Measurements from ENCODE around the gene SLC39A7.

The SLC39A7 gene

DNA sequence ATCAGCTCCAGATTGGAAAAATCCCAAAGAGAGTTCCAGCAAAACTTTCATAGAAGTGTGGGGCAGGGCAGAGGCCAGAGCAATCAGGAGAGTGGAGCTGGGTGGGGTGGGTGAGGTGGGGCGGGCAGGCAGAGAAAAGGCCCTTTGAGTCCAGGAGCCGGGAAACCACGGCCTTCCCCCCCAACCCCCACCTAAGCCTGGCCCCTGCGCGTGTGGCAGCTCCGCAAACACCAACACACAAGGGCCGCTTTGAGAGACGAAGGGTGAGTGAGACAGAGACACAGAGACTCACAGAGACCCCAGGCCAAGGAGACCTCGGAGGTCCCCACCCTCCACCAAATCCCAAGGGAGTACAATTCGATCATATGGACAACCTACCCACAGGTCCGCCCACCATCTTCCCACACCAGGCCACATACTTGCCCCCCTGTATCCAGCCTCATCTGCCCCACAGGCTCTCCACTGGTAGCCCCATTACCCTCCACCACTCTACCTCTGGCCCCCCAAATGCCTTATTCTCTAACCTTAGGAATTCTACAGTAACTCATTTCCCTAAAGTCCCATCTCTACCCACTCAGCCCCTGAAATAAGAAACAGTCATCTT is 10.1 kb upstream of the SLC39A7 start:
- no peak for DNase-seq

DNA sequence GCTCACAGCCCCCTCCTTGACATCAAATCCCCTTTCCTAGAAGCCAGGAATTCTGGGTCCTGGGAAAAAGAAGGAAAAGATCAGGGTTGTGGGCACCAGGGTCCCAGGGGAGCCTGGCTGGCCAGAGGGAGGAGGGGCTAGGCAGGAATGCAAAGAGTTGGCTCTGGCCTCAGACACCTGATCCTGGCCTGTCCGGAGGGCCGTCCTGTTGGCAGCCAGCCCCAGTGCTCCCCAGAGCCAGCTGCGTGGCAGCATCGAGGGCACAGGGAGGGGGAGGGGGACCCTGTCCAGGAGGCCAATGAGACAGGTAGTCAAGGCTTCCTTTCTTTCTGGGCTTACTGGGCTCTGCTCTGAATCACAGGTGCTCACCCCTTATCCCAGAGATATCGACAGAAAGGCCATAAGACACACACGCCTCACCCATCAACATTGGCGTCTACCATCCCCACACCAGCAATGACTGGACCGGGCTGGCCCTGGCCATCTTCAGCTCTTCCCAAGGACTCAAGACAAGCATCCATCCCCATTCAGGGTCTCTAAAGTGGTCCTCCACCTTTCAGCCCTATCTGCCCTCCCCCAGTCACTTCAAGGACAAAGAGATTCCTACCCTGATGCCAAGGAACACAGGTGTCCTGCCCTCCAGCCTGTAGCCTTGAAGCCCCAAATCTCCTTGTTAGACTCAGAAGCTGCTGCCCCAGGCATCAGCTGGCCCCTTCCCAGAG is 9.1 kb upstream of the SLC39A7 start:
- DNase-seq: no peak

DNA sequence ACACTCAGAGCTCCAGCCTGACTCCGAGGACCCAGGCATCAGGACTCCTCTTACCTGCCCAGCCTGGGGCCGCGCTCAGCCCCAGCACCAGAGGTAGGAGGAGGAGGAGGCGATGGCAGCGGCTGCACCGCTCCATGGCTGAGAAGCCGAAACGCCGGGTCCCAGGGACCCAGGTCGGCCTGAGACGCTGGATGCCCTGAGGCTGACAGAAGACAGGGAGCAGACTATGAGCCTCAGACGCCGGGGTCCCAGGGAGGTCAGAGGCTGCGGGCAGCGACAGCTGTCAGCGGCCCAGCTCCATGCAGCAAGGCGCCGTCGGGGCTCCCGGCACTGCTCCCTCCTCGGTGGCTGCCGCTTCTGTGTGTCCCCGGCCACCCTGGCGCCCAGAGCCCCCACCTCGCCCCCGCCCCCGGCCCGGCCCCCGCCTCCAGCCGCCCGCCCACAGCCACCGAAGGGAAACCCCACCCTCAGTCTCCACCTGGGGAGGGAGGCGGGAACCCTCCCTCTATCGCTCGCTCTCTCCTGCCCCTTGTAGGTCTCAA is 8.5 kb upstream of the SLC39A7 start, which contains the start of gene COL11A2:
Gene COL11A2, minus strand, starts transcription at position 363 of the 542 bp plus-strand sequence. Its CDS starts 227 bp downstream, at position 136.
- no peak for DNase-seq

DNA sequence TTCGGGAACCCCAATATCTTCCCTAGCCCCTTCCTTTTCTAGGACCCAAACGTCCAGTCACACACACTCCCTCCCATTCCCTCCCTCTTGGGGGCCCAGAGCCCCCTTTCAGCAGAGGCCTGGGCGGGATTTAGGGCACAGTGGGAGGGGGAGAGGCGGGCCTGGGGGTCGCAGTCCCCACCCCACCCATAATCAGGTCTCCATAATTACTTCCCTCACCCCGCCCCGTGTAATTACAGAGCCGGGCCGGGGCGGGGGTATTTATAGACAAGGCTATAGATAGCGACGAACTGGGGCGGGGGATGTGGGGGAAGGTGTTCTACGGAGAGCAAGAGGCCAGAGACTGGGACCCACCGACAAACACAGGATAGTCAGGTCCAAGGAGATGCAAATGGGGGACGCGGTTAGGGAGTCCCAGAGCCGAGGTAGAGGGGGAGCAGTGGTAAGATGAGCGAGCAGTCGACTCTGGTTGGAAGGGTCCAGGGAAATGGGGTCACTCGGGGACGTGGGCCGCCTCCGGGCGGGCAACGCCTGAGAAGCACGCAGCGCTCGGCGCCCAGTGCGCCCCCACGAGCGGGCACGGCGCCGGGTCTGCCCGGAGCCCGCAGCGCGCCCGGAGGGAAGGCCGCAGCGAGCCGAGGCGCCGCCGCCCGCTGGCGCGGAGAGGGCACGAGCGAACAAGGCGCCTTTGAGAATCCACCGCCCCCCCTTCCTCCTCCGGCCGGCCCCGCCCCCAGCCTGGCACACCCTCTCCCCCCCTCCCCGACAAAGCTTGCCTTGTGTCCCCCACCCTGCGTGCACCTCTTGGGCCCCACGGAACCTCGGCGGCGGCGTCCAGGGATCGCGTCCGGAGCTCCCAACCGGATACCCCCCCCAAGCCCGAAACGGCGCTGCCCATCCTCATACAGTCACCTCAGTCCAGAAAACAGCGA is 7.7 kb upstream of the SLC39A7 start:
- no peak for DNase-seq

DNA sequence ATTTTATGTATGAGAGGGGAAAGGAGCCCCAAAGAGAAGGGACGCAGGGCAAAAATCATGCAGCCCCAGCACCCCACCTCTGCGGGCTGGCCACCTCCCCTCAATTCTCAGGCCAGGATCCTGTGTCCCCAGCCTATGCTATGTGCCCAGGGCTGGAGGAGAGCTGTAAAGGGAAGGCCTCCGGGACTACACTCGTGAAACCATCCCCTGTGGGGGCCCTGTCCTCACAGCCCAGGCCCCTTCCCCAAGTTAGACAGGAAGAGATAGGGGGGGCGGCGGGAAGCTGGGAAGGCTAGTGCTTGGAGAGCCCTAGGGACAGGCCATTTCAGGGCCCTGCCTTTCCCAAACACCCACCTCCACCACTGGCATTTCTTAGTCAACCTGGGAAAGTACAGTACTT is 7.0 kb upstream of the SLC39A7 start:
- DNase-seq: no peak

DNA sequence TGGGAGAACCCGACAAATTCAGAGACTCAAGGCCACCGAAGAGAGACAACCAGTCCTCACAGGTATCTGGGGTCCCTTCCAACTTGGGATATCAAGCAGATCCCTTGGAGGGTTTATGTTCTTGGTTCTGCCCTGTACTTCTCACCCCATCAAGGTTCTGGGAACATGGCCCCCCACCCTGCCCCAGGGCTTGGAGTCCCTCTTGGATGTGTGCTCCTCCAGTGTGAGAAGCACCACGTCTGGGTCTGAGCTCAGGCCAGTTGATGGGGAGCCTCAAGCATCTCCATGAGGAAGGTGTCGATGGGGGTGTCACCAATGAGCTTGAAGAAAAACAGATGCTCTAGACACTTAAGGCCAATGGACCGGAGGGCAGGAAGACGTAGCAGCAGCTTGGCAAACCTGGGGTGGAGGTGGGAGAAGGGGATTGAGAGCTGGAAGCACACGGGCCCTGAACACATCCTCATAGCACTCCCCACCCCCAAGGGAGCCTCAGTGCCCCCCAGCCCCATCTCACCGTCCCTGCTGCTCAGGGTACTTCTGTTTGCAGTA is 6.2 kb upstream of the SLC39A7 start:
- no peak for DNase-seq

DNA sequence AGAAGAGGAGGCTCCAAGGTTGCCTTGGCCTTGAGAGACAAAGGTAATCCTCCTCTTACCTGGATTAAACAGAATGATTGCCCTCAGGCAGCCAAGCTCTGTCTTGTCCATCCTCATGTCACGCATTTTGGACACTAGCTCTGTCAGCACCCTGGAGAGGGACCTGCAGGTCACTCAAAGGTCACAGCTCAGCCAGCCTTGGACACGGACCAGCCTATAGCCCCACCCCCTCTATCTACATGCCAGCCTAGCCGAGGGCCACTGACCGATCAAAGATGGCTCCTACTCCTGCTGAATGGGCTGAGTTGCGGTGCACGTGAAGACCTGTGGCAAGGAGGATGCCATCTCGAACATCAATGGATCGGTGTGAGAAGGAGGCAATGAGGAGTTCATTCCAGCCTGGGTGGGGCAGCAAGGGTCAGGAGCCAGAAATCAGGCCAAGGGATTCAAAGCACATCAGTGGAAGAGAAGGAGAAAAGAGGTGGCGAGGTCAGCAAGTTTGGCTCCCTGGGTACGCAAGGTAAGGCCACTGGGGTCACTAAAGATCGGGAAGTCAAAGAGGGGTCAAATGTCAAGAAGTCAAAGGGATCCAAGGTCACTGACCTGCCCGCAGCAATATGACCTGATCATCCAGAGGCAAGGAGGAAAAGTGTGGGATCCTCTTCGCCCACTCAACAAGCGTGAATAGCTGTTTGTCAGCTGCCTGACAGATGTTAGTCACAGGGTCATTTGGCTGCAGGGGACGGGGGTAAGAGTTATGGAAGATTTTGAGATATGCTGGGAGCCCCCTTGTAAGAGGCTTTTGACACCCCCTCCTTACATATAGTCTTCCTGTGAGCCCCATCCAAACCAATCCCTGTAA is 5.1 kb upstream of the SLC39A7 start:
- DNase-seq: no peak

DNA sequence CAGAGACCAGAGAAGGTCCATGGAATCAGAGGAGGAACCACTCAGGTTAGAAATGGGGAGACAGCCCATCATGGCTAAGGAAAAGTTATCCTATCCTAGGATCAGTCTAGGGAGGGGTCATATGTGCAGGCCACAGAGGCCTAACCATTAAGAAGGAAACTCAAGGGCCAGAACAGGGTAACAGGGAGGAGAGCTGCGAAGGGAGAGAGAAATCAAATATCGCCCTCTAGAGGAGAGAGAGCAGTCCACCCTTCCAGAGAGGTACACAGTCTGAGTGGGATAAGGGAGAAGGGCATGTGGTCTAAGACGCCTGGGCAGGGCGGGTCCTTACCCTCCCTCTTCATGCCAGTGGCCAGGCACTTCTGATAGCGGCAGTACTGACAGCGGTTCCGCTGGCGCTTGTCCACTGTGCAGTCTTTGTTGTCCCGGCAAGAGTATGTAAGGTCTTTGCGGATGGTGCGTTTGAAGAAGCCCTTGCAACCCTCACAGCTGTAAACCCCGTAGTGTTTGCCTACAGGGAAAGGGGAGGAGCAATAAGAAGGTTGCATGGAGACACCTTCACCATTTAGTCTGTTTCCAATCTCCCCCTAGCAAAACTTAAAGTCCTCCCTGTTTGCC is 3.1 kb upstream of the SLC39A7 start:
- no peak for DNase-seq

DNA sequence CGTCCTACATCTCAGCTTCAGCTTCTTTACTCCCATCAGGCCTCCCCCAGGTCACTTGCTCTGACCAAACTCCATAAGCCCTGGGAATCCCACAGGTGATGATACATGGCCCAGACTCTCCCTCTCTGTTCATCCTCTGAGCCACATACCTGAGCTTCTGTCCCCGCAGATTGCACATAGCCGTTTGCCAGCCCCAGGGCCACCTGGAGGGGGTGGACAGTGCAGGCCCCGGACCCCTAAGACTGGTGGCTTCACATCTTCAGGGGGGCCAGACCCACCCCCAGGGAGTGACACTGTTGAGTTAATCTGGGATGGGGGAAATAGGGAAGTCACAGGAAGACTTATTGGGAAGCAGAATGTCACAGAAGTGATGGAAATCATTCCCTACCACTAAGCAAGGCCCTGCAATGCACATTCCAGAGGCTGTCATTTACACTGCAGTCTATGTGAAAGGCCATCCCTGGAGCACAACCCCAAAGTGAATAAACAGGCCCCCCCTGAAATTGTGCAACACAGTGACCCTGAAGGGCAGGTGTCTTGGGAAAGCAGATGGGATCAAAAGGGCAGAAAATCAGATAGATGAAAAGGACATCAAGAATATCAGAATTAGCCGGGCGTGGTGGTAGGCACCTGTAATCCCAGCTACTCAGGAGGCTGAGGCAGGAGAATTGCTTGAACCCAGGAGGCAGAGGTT is 2.4 kb upstream of the SLC39A7 start:
- no peak for DNase-seq

DNA sequence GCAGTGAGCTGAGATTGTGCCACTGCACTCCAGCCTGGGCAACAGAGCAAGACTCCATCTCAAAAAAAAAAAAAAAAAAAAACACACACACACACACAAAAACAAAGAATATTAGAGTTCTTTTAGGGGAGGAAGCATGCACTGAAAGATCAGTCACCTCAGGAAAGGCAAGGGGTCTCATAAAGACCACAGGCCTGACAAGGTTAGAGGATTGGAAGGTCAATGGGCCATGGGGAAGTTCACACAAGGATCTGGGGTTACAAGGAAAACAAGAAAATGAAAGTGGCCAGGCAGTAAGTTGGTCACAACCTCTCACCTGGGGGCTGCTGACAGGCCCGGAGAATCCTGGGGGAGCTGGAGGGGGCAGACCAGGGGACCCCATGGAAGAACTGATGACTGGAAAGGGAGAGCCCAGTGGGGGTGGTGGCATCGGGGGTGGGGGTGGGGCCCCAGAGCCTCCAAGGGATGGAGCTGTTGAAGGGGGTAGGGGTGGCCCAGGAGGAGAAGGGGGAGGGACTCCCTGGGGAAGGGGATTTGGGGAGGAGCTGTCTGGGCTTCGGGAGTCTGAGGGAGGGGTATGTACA is 1.7 kb upstream of the SLC39A7 start:
- no peak for DNase-seq

DNA sequence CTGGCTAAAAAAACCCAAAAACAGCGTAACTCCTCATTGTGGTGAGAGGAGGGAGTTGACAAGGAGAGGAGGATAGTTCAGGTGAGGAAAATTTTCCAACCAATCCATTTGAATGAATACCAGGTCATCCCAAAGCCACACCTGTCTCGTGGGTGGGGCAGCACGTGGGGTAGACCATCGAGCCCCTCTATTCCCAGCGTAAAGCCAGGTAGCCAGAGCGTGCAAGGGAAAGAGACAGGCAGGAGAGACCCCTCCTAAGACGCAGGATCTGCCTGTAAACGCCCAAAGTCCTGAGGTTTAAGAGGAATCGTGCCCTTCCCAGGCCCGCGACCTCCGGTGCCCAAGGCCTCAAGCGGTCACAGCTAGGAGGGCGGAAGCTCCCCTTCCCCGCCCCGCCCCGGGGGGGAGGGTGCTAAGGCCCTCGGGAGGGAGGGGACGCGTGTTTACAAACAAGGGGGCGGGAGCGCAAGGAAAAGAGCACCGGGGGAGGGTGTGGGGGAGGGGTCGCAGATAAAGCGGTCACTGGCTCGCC is 914 bp upstream of the SLC39A7 start:
- peak; percentile 49 for DNase-seq

DNA sequence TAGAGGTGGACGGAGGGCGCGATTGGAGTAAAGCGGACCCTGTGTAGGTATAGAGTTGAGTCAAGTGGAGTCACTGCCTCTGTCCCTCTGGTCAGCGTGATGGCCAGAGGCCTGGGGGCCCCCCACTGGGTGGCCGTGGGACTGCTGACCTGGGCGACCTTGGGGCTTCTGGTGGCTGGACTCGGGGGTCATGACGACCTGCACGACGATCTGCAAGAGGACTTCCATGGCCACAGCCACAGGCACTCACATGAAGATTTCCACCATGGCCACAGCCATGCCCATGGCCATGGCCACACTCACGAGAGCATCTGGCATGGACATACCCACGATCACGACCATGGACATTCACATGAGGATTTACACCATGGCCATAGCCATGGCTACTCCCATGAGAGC is 479 bp downstream of the SLC39A7 start:
- no peak for DNase-seq

DNA sequence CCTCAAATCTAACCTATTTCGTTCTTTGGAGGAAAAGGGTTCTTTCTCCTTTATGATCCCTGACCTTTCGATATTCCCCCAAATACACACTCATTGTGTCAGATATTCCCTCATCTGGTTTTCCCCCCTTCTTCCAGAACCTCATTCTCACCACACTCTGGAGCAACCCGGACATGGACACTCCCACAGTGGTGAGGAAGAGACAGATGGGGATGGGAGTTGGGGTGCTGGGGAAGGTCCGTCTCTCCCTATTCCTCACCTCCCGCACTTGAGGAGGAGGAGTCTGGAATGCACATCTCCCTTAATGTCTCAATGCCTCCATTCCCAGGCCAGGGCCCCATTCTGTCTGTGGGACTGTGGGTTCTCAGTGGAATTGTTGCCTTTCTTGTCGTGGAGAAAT is 1.3 kb downstream of the SLC39A7 start:
- no peak for DNase-seq

DNA sequence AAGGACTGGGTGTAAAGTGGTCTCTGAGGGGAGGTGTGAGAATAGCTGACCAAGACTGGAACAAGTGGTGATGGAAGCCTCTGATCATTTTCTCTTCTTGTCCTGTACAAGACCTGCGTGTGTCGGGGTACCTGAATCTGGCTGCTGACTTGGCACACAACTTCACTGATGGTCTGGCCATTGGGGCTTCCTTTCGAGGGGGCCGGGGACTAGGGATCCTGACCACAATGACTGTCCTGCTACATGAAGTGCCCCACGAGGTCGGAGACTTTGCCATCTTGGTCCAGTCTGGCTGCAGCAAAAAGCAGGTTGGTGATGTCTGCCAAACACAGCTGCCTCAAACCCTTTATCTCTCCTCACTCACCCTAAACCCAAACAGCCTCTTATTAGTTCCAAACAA is 2.1 kb downstream of the SLC39A7 start:
- no peak for DNase-seq

DNA sequence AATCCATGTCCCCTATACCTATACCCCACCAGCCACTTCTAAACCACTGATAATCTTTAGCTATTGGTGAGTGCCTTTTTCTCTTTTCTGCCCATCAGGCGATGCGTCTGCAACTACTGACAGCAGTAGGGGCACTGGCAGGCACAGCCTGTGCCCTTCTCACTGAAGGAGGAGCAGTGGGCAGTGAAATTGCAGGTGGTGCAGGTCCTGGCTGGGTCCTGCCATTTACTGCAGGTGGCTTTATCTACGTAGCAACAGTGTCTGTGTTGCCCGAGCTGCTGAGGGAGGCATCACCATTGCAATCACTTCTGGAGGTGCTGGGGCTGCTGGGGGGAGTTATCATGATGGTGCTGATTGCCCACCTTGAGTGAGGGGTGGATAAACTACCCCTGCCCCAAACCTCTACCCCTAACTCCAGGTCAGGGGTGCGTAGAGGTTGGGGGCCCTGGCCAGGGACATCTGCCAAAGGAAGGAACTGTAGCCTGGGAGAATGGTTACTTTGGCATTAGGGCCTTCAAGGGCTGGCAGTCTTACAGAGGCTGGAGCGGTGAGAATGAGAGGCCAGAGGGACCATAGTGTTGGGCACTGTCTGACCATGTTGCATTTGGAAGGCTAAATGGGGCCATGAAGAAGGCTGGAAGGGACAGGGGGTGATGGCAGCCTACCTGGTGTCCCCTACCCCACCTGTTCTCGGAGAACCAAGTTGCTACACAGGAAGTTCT is 2.9 kb downstream of the SLC39A7 start:
- DNase-seq: no peak

DNA sequence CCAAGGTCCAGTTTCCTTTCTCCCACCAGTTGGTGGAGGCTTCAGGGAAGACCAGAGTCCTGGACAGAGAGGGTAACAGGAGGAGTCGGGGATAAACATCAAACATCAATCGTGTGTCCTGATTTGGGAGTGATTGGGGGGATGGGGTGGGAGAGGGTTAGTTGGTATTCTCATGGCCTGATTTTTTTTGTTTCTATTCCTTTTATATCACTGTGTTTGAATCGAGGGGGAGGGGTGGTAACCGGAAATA is 3.4 kb downstream of the SLC39A7 start:
- no peak for DNase-seq

DNA sequence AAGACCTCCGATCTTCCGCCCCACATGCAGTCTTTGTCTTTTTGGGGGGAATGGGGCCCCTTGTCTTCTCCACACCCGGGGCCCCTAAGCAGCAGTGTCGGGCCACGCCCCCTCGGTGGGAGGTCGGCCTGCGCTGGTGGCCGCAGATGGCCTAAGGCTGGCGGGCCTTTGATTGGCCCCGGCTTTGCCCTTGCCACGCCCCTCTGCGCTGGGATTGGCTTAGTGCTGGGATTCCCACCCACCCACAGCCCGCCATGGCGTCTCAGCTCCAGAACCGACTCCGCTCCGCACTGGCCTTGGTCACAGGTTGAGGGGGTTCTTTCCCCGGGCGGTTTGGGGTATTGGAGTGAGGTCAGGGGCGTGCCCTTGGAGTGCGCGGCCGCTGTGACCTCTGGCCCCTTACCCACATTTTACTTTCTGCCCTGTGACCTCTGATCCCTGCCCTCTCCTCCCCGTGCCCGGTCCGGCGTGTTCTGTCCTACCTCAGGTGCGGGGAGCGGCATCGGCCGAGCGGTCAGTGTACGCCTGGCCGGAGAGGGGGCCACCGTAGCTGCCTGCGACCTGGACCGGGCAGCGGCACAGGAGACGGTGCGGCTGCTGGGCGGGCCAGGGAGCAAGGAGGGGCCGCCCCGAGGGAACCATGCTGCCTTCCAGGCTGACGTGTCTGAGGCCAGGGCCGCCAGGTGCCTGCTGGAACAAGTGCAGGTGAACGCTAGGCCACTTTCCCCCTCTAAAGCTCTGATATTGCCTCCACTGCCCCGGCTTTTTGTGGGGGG is 3.9 kb downstream of the SLC39A7 start, which contains the start of gene HSD17B8:
Gene HSD17B8, plus strand, starts transcription at position 241 of the 776 bp plus-strand sequence. Its CDS starts 14 bp downstream, at position 255.
- peak; percentile 80 for DNase-seq

DNA sequence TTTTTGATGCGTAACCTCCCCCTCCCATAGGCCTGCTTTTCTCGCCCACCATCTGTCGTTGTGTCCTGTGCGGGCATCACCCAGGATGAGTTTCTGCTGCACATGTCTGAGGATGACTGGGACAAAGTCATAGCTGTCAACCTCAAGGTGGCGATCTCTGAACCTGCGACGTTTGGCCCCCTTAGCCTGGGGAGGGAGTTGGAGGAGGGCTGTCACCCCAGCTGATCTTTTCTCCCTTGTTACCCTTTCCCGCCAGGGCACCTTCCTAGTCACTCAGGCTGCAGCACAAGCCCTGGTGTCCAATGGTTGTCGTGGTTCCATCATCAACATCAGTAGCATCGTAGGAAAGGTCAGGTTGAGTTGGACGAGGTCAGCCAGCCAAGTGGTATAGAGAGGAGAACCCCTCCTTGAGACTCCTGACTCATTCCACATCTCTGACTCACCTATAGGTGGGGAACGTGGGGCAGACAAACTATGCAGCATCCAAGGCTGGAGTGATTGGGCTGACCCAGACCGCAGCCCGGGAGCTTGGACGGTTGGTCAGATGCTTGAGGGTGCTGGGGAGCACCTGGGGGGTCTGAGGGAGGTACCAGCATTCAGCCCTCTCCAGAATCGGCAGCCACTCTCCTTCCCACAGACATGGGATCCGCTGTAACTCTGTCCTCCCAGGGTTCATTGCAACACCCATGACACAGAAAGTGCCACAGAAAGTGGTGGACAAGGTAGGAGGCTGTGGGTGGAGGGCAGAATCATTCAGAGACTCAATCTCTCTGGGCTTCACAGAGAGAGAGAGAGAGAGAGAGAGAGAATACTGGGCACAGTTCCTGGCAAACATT is 4.7 kb downstream of the SLC39A7 start:
- no peak for DNase-seq

Data from activated CD4-positive, alpha-beta T cell treated with anti-CD3 and anti-CD28 coated beads for 1 hour (primary cell).